Loucy (cell line): Measurements from ENCODE around the gene PDE9A.
"Not testable (repeated sequence)": the region's sequence is repeated elsewhere in the genome, so short reads cannot be mapped to it uniquely, and the experiment has no call there.

Experiments
- H2AFZ ChIP-seq: fragments of 200-600 bp; sonication (generic); 2 replicates; pipeline ENCODE4 v1.6.0; 2016; ENCODE audit warnings: antibody characterized with exemption, mild to moderate bottlenecking, low read length, moderate library complexity
- H3F3A ChIP-seq: fragments of 200-600 bp; 2 replicates; pipeline ENCODE4 v1.6.0; 2016; ENCODE audit warnings: antibody characterized with exemption, low read depth, mild to moderate bottlenecking
- H3K27me3 ChIP-seq: fragments of 200-600 bp; sonication (generic); 2 replicates; pipeline ENCODE4 v1.6.1; 2014; ENCODE audit warnings: low read length, mild to moderate bottlenecking; ENCODE audit not compliant: insufficient read depth, poor library complexity, severe bottlenecking
- H3K36me3 ChIP-seq: fragments of 200-600 bp; sonication (generic); 2 replicates; pipeline ENCODE4 v1.6.1; 2016; ENCODE audit warnings: low read length; ENCODE audit not compliant: insufficient read depth
- H3K4me1 ChIP-seq: fragments of 200-600 bp; sonication (generic); 2 replicates; pipeline ENCODE4 v1.5.1; 2014; ENCODE audit warnings: low read length, mild to moderate bottlenecking; ENCODE audit not compliant: insufficient read depth, poor library complexity, severe bottlenecking
- H3K4me2 ChIP-seq: fragments of 200-600 bp; sonication (generic); 2 replicates; pipeline ENCODE4 v1.6.0; 2014; ENCODE audit warnings: antibody characterized with exemption, low read length, low read depth, mild to moderate bottlenecking; ENCODE audit not compliant: poor library complexity, severe bottlenecking
- H3K4me3 ChIP-seq: fragments of 200-600 bp; sonication (generic); 2 replicates; pipeline ENCODE4 v1.5.1; 2014; ENCODE audit warnings: low read length, mild to moderate bottlenecking, mixed read lengths; ENCODE audit not compliant: poor library complexity, severe bottlenecking
- H3K79me2 ChIP-seq: fragments of 200-600 bp; sonication (generic); 2 replicates; pipeline ENCODE4 v1.6.1; 2014; ENCODE audit warnings: low read length; ENCODE audit not compliant: insufficient read depth
- H3K9ac ChIP-seq: fragments of 200-600 bp; sonication (generic); 2 replicates; pipeline ENCODE4 v1.6.0; 2014; ENCODE audit warnings: mild to moderate bottlenecking, low read depth, low read length, moderate library complexity; ENCODE audit not compliant: poor library complexity, severe bottlenecking
- H3K9me2 ChIP-seq: fragments of 200-600 bp; sonication (generic); replicated peaks from 2 replicates; pipeline ENCODE4 v1.6.1; 2016; ENCODE audit warnings: low read depth, low read length, mixed read lengths
- H3K9me3 ChIP-seq: fragments of 200-600 bp; sonication (generic); 2 replicates; pipeline ENCODE4 v1.6.1; 2014; ENCODE audit warnings: mild to moderate bottlenecking, antibody characterized with exemption, low read length, low read depth; ENCODE audit not compliant: insufficient read depth
- H4K20me1 ChIP-seq: fragments of 200-600 bp; sonication (generic); 2 replicates; pipeline ENCODE4 v1.6.0; 2014; ENCODE audit warnings: antibody characterized with exemption, low read length, mild to moderate bottlenecking; ENCODE audit not compliant: insufficient read depth, poor library complexity, severe bottlenecking
- EZH2phosphoT487 ChIP-seq: fragments of 200-600 bp; IDR thresholded peaks from 2 replicates; pipeline ENCODE4 v1.6.1; 2018; ENCODE audit warnings: antibody characterized with exemption, mild to moderate bottlenecking, moderate library complexity, borderline replicate concordance
- TF ChIP-seq, protein P1 (sequence below): fragments of 200-600 bp; sonication (generic); conservative IDR thresholded peaks from 2 replicates; pipeline ENCODE4 v1.5.1; 2014; ENCODE audit warnings: mild to moderate bottlenecking, antibody characterized with exemption, low read length

Gene PDE9A

DNA sequence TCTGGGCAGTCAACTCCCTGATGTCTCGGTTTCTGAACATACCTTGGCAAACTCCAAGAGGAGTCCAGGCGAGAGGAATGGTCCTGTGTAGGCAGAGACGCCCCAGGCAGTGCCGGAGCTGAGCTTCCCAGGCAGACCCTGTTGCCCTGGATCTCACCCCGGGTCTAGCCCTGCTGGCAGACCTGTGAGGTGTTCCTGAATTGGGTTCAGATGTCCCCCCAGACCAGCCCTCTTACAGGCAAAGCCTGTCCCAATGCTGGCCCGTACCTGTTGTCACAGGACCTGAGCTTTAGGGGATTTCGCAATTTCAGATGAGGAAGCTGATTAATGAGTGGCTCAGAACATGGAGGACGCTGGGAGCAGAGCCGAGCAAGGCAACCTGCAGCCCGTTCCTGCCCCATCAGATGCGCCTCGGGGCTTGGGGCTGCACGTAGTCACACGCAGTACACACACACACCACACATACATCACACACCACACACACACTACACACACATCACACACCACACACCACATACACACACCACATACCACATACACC, 38.5 kb upstream of the PDE9A start:
- Histone ChIP-seq H3K79me2 (no peaks in the 10 kb centered on the region), H3K4me3 (peak overlapping the region; percentile 70), H3K27me3 (no peaks in the 10 kb centered on the region), H3F3A (no peaks in the 10 kb centered on the region), H3K4me1 (peaks cover 26% of the 10 kb centered on the region), H3K9me2 (no peaks in the 10 kb centered on the region), H2AFZ (peak overlapping the region; percentile 83), H3K9ac (peak overlapping the region; percentile 33), H3K9me3 (peaks cover 6% of the 10 kb centered on the region; the same call in 1 of the 2 replicates), H3K4me2 (peak overlapping the region; percentile 90), H4K20me1 (no peaks in the 10 kb centered on the region), H3K36me3 (no peaks in the 10 kb centered on the region)
- TF ChIP-seq, protein P1, sequence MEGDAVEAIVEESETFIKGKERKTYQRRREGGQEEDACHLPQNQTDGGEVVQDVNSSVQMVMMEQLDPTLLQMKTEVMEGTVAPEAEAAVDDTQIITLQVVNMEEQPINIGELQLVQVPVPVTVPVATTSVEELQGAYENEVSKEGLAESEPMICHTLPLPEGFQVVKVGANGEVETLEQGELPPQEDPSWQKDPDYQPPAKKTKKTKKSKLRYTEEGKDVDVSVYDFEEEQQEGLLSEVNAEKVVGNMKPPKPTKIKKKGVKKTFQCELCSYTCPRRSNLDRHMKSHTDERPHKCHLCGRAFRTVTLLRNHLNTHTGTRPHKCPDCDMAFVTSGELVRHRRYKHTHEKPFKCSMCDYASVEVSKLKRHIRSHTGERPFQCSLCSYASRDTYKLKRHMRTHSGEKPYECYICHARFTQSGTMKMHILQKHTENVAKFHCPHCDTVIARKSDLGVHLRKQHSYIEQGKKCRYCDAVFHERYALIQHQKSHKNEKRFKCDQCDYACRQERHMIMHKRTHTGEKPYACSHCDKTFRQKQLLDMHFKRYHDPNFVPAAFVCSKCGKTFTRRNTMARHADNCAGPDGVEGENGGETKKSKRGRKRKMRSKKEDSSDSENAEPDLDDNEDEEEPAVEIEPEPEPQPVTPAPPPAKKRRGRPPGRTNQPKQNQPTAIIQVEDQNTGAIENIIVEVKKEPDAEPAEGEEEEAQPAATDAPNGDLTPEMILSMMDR: no peak
- TF ChIP-seq EZH2phosphoT487: no peak

DNA sequence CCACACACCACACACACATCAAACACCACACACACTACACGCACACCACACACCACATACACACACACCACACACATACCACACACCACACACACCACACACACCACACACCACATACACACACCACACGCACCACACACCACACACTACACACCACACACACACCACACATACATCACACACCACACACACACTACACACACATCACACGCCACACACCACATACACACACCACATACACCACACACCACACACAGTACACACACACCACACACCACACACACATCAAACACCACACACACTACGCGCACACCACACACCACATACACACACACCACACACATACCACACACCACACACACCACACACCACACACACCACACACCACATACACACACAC, 38.0 kb upstream of the PDE9A start:
- H3F3A ChIP-seq, H3K9me3 ChIP-seq, H4K20me1 ChIP-seq, H3K9ac ChIP-seq, H3K79me2 ChIP-seq, H3K27me3 ChIP-seq, H3K36me3 ChIP-seq, H3K9me2 ChIP-seq: not testable (repeated sequence)
- Histone ChIP-seq H3K4me3 (peak overlapping the region; percentile 70), H3K4me1 (peaks cover 26% of the 10 kb centered on the region), H2AFZ (peak overlapping the region; percentile 83; the same call in 1 of the 2 replicates), H3K4me2 (peak overlapping the region; percentile 90)

DNA sequence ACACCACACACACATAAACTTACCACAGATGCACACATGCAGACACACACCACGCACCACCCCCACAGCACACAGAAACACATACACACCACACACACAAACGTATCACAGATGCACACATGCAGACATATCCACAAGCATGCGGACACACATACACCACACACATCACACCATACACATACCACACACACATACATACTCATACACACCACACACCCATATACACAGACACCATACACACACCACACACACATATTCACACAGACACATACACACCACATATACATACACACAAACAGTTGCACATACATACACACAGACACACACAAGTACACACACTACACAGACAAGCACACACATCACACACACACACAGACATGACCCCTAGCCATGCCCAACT, 37.5 kb upstream of the PDE9A start:
- Histone ChIP-seq H3K9me3 (peaks cover 6% of the 10 kb centered on the region; the same call in 1 of the 2 replicates), H3K79me2 (no peaks in the 10 kb centered on the region), H3K9ac (no peak overlapping the region), H2AFZ (peak overlapping the region; percentile 58), H3K4me2 (peak overlapping the region; percentile 47), H3K27me3 (no peaks in the 10 kb centered on the region), H4K20me1 (no peaks in the 10 kb centered on the region), H3F3A (no peaks in the 10 kb centered on the region), H3K4me1 (peaks cover 26% of the 10 kb centered on the region), H3K4me3 (peak overlapping the region; percentile 23), H3K9me2 (no peaks in the 10 kb centered on the region), H3K36me3 (no peaks in the 10 kb centered on the region)
- TF ChIP-seq EZH2phosphoT487: no peak
- TF ChIP-seq, protein P1: no peak

DNA sequence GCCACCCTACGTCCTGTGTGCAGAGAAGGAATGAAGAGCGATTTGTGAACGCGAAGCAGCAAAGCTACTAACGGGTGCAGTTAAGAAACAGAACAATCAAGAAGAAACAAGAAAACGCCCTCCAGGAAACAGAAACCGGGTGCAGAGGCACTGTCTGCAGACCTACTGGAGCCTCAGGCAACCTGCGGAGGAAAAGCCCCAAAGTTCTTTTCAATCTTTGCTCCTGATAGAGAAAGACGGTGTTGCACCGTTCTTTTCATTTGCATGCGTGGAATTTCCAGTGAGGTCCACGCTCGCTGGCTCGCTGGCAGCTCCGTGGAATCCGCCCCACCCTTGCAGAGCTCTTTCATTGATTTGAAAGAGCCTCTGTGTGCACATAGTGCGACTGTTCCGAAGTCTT, 37.0 kb upstream of the PDE9A start:
- TF ChIP-seq, protein P1: no peak
- no peak for TF ChIP-seq EZH2phosphoT487
- no peaks in the 10 kb centered on the region for H3K27me3 ChIP-seq
- H3K4me3 ChIP-seq: peak overlapping the region; percentile 23
- H4K20me1 ChIP-seq: no peaks in the 10 kb centered on the region
- peak overlapping the region; percentile 47 for H3K4me2 ChIP-seq
- H3K36me3 ChIP-seq: no peaks in the 10 kb centered on the region
- peak overlapping the region; percentile 58 for H2AFZ ChIP-seq
- no peaks in the 10 kb centered on the region for H3F3A ChIP-seq
- peaks cover 6% of the 10 kb centered on the region; the same call in 1 of the 2 replicates for H3K9me3 ChIP-seq
- H3K79me2 ChIP-seq: no peaks in the 10 kb centered on the region
- peaks cover 26% of the 10 kb centered on the region for H3K4me1 ChIP-seq
- no peaks in the 10 kb centered on the region for H3K9me2 ChIP-seq
- no peak overlapping the region for H3K9ac ChIP-seq
